Neutrophil (primary cell): ENCODE data around the gene PLAAT2.
"Not testable (repeated sequence)": the region's sequence is repeated elsewhere in the genome, so short reads cannot be mapped to it uniquely, and the experiment has no call there.

Source experiments
- H3K27ac ChIP-seq: fragments of 200-600 bp; sonication (generic); 2 replicates; pipeline ENCODE4 v1.5.1; 2016; ENCODE audit warnings: mild to moderate bottlenecking, moderate library complexity
- H3K27me3 ChIP-seq: fragments of 200-600 bp; sonication (generic); 2 replicates; pipeline ENCODE4 v1.6.0; 2016; ENCODE audit warnings: mild to moderate bottlenecking
- H3K36me3 ChIP-seq: fragments of 200-600 bp; sonication (generic); 2 replicates; pipeline ENCODE4 v1.5.1; 2017
- H3K4me1 ChIP-seq, 2 experiments: fragments of 200-600 bp in 1 of 2; sonication (generic) in 1 of 2; 1 replicate in 1 of 2; 2 replicates in 1 of 2; pipeline versions ENCODE4 v1.5.1 to v1.6.1; 2013 to 2016; ENCODE audit warnings: low read depth in 1 of 2, low read length in 1 of 2, mild to moderate bottlenecking in 1 of 2, moderate library complexity in 1 of 2; ENCODE audit not compliant: control insufficient read depth in 1 of 2, insufficient read depth in 1 of 2
- H3K4me3 ChIP-seq, 2 experiments: fragments of 200-600 bp in 1 of 2; sonication (generic) in 1 of 2; 1 replicate in 1 of 2; 2 replicates in 1 of 2; pipeline ENCODE4 v1.5.1; 2013 to 2016; ENCODE audit warnings: low read depth in 1 of 2, low read length in 1 of 2, mild to moderate bottlenecking in 1 of 2, moderate library complexity in 1 of 2
- H3K9me3 ChIP-seq: fragments of 200-600 bp; sonication (generic); 2 replicates; pipeline ENCODE4 v1.5.1; 2016
- CTCF ChIP-seq: fragments of 200-600 bp; sonication (generic); IDR thresholded peaks from 2 replicates; pipeline ENCODE4 v1.5.1; 2016; ENCODE audit warnings: antibody characterized with exemption

Gene PLAAT2

GRCh38 chr11:63553759-63554158 lies 9.4 kb downstream of the PLAAT2 start:
- Histone ChIP-seq H3K4me1 (peaks cover 4 to 7% of the 10 kb centered on the region in 2 experiments), H3K9me3 (no peaks in the 10 kb centered on the region), H3K27me3 (peaks cover 11% of the 10 kb centered on the region), H3K4me3 (no peak overlapping the region), H3K27ac (no peak overlapping the region), H3K36me3 (no peaks in the 10 kb centered on the region)
- TF ChIP-seq CTCF: no peak

GRCh38 chr11:63552921-63553320 lies 10.3 kb downstream of the PLAAT2 start:
- Histone ChIP-seq H3K27me3 (peaks cover 11% of the 10 kb centered on the region), H3K27ac (no peak overlapping the region), H3K4me1 (peaks cover 4 to 7% of the 10 kb centered on the region in 2 experiments), H3K9me3 (no peaks in the 10 kb centered on the region), H3K36me3 (no peaks in the 10 kb centered on the region), H3K4me3 (no peak overlapping the region)
- no peak for TF ChIP-seq CTCF

GRCh38 chr11:63551889-63552266 lies 11.3 kb downstream of the PLAAT2 start:
- Histone ChIP-seq H3K36me3 (no peaks in the 10 kb centered on the region), H3K9me3 (no peaks in the 10 kb centered on the region), H3K27ac (no peak overlapping the region), H3K4me1 (peaks cover 4 to 7% of the 10 kb centered on the region in 2 experiments), H3K4me3 (no peak overlapping the region), H3K27me3 (peaks cover 11% of the 10 kb centered on the region)
- TF ChIP-seq CTCF: no peak

GRCh38 chr11:63551091-63551888 lies 11.9 kb downstream of the PLAAT2 start:
- H3K9me3 ChIP-seq: no peaks in the 10 kb centered on the region
- no peak for TF ChIP-seq CTCF
- H3K4me3 ChIP-seq: no peak overlapping the region
- H3K36me3 ChIP-seq: no peaks in the 10 kb centered on the region
- no peak overlapping the region for H3K27ac ChIP-seq
- H3K27me3 ChIP-seq: peaks cover 11% of the 10 kb centered on the region
- H3K4me1 ChIP-seq: peaks cover 4 to 7% of the 10 kb centered on the region in 2 experiments

- not testable (repeated sequence) for H3K4me1 ChIP-seq, H3K9me3 ChIP-seq, H3K4me3 ChIP-seq, H3K27ac ChIP-seq, H3K36me3 ChIP-seq
- peaks cover 11% of the 10 kb centered on the region for H3K27me3 ChIP-seq
Measured at GRCh38 chr11:63550156-63550700, 13.0 kb downstream of the PLAAT2 start.

- H3K9me3 ChIP-seq: no peaks in the 10 kb centered on the region
- peaks cover 4 to 7% of the 10 kb centered on the region in 2 experiments for H3K4me1 ChIP-seq
- TF ChIP-seq CTCF: no peak
- H3K4me3 ChIP-seq: no peak overlapping the region
- H3K27ac ChIP-seq: no peak overlapping the region
- H3K36me3 ChIP-seq: no peaks in the 10 kb centered on the region
- peaks cover 11% of the 10 kb centered on the region for H3K27me3 ChIP-seq
Measured at GRCh38 chr11:63549411-63549810, 13.8 kb downstream of the PLAAT2 start.
